ENCODE data around the gene ETNK2.
"Not testable (repeated sequence)": the region's sequence is repeated elsewhere in the genome, so short reads cannot be mapped to it uniquely, and the experiment has no call there.

Gene ETNK2

DNA sequence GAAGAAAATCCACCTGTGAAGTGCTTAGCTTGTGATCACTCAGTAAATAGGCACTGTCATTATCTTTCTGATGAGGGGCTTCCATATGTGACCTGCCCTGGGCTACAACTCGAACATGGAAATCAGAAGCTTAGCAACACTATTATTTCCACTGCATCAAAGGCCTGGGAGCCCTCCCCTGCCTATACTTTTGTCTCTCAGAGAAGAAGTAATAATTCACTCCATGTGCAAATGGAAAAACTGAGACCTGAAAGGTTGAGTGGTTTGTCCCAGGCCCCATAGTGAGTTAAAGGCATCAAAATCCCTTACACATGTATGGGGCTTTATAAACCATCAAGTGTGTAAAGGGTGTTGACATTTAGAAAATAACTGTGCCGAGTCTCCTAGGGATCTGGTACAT is 58.1 kb downstream of the ETNK2 start:
- TF ChIP-seq, protein P1, sequence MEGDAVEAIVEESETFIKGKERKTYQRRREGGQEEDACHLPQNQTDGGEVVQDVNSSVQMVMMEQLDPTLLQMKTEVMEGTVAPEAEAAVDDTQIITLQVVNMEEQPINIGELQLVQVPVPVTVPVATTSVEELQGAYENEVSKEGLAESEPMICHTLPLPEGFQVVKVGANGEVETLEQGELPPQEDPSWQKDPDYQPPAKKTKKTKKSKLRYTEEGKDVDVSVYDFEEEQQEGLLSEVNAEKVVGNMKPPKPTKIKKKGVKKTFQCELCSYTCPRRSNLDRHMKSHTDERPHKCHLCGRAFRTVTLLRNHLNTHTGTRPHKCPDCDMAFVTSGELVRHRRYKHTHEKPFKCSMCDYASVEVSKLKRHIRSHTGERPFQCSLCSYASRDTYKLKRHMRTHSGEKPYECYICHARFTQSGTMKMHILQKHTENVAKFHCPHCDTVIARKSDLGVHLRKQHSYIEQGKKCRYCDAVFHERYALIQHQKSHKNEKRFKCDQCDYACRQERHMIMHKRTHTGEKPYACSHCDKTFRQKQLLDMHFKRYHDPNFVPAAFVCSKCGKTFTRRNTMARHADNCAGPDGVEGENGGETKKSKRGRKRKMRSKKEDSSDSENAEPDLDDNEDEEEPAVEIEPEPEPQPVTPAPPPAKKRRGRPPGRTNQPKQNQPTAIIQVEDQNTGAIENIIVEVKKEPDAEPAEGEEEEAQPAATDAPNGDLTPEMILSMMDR (IDR thresholded peaks at IDR 0.05; ENCODE audit: extremely low read depth, missing control alignments), result no peak
- no peak for DNase-seq (ENCODE audit: low spot score)

DNA sequence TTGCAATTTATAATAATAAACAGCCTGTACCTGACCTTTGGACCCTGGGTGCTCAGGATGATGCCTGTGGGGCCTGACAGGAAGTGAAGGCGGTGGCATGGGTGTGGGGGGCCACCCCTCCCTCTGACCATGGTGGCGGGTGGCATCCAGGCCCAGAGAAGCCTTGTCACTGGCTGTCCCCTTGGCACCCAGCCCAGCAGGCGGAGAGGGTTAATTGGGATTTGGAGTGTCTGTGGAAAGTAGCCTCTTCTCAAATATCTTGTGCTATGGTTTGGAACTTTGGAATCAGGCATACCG is 58.5 kb downstream of the ETNK2 start:
- TF ChIP-seq, protein P1 (IDR thresholded peaks at IDR 0.05; ENCODE audit: extremely low read depth, missing control alignments), result no peak
- DNase-seq (ENCODE audit: low spot score), result no peak

DNA sequence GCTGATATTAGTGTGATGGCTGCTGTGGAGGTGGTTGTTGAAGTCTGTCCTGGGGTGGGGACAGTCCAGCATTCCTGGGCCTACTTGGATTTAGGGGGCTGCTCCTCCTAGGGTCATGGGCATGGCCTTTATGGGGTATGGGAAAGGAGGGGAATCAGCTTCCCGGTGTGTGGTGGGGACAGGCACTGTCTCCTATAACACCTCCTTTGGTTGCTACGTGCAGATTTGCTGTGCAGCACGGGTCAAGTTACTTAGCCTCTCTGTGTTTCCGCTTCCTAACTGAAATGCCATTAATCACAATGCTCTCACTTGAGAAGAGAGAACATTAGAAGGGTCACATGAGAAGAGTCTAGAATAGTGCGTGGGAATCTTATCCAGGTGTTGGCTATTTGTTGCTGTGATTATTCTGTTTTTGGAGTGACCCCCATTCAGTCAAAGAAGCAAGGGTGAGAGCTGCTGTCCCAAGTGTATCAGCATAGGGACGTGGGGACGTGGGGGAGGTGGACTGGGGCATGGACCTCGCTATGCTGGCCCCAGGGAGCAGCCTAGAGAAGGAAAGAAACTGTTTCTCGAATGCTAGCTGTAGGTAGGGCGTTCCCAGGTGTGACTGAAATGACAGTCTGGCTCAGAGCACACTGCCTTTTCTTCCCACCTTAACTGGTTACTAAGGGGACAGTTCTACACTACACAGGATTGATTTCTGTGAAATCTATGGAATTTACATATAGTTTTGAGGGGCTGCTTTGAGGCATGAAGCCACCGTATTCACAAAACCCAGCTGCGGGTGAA is 59.0 kb downstream of the ETNK2 start:
- no peak for DNase-seq (ENCODE audit: low spot score)
- TF ChIP-seq, protein P1 (IDR thresholded peaks at IDR 0.05; ENCODE audit: extremely low read depth, missing control alignments), result no peak

DNA sequence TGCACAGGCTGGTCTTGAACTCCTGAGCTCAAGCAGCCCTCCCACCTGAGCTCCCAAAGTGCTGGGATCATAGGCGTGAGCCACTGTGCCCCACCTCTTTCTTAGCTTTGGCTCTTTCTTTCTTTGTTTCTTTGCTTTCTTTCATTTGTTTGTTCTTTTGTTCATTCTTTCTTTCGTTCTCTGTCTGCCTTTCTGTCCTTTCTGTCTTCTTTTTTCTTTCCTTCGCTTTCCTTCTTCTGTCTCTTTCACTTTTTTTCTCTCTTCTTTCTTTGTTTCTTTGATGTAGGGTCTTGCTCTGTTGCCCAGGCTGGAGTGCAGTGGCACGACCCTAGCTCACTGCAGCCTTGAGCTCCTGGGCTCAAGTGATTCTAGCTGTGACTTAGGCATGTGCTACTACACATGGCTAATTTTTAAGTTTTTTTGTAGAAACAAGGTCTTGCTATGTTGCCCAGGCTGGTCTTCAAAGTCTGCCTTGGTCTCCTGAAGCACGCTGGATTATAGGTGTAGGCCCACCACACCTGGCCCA is 60.0 kb downstream of the ETNK2 start:
- TF ChIP-seq, protein P1 (IDR thresholded peaks at IDR 0.05; ENCODE audit: extremely low read depth, missing control alignments), result no peak

DNA sequence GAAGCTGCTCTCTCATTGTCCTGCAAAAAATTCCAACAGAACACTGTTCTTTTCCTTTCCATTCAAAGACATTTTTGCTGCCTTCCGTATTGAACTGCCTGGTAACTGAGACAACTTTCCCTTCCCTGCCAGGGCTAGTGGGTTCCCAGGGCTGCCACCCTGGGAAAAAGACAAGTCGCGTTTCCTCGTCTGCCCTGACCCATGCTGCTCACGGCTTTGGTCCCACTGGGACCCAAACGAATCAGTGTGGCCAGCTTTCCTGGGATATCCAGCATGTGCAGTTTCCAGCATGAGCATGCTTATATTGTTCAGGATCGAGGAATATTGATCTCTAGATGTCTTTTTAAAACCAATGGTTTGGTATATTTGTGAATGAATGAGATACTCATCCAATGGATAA is 60.8 kb downstream of the ETNK2 start:
- no peak for DNase-seq (ENCODE audit: low spot score)
- TF ChIP-seq, protein P1 (IDR thresholded peaks at IDR 0.05; ENCODE audit: extremely low read depth, missing control alignments), result no peak

More for the DNA sequence above, 60.0 kb downstream of the ETNK2 start:
- DNase-seq (ENCODE audit: low spot score), result no peak

DNA sequence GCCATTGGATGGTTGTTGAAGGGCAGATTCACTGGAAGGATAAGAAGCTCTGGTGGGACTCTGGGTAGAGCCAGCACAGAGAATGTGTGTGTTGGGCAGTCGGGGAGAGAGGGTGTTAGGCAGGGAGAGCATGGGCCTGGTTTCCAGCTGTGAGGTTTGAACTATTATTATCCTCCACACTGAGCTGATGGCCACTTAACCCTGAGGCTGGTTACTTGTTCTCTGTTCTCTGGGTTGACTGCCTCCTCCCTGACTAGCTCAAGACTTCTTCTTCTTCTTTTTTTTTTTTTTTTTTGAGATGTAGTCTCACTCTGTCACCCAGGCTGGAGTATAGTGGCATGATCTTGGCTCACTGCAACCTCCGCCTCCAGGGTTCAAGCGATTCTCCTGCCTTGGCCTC is 61.7 kb downstream of the ETNK2 start:
- not testable (repeated sequence) for DNase-seq (ENCODE audit: low spot score)

DNA sequence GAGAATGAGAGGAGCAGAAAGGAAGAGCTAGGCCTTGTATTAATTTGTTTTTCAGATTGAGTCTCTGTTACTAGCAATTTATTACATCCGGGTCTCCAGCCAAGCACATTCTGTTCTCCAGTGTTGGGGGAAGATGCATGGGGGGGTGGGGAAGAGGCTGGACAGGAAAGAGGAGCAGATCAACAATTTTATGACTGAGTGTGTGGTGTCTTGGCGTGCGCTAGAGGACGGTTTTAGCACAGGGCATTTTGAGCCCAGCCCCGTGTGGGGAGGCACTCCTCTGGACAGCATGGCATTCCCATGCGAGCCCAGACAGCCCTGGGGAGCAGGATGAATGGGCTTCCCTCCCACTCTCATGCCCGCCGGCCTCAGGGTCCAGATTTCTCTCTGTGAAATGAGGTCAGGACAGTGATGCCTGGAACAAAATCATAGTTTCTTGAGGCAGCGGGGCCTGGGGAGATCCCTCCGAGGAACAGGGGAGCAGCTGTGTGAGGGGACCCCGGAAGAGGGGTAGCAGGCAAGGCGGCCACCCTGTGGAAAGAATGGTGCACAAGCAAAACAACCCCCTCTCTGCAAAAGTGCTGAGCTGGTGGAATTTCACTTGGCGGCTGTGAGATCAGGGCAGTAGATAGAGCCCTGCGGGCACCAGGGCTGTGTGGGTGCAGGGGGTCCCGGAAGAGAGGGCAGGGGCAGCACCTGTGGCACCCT is 62.6 kb downstream of the ETNK2 start:
- DNase-seq (ENCODE audit: low spot score), result no peak
- TF ChIP-seq, protein P1 (IDR thresholded peaks at IDR 0.05; ENCODE audit: extremely low read depth, missing control alignments), result no peak
